ENCODE measurements around the gene VEGFD.

VEGFD gene, protein sequence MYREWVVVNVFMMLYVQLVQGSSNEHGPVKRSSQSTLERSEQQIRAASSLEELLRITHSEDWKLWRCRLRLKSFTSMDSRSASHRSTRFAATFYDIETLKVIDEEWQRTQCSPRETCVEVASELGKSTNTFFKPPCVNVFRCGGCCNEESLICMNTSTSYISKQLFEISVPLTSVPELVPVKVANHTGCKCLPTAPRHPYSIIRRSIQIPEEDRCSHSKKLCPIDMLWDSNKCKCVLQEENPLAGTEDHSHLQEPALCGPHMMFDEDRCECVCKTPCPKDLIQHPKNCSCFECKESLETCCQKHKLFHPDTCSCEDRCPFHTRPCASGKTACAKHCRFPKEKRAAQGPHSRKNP

DNA sequence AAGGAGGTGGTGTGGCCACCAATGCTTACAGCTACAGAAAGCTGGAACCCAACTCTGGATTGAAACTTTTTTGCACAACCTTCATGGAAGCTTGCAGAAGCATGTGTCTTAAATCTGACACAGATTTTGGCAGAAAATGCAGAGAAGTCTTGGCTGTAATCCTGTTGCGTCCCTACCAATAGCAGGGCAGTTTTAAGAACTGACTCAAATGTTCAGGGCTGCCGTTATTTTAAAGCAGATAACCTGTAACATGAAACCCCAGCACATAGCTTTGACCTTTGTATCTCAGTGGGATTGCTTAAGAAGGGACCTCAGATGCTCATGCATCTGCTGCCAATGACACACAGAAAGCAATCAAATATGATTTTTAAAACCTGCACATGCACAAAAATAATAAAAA lies at the start of gene VEGFD:
TSS of gene VEGFD (minus strand) at position 110 of the 400 bp plus-strand sequence. CDS start 467 bp downstream, outside the sequence.
- in situ Hi-C loops (cut with MboI; ENCODE audit: low sequenced_read_pairs), result no loop called here

DNA sequence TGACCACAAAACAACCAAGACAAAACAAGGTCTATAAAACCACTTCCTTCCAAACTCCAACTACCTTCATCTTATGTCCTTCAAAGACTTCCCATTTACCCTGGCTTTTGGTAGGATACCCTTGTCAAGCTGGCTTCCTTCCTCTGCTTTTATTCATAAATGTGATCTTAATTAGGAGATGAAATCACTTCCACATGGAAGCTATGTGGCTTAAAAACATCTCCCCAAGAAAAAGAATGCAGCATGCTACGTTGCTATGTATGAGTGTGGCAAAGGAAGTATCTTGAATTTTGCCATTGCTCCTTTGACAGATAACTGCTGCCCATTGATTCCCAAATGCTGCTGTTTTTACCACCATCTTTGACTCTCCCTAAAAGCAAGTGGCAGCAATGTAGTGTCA lies 46.4 kb upstream of the VEGFD start:
- in situ Hi-C loops (cut with MboI; ENCODE audit: low sequenced_read_pairs), result no loop called here

DNA sequence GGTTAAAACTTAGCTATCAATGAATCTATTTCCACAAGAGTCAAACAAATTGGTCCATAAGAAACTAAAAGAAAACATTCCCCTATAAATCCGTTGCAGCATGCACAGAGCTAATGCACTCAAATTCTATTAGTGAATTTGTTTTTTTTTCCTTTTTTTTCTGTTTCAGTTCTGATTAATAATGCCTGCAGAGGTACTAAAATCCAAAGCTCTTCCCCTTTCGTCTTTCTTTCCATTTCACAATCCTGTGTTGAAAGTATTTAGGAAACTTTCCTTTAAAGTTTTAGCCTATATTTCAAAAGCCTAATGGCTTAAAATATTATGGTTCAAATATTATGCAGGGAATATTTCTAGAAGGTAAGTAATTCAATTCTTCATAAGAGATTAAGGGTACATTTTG lies 45.9 kb upstream of the VEGFD start:
- in situ Hi-C loops (cut with MboI; ENCODE audit: low sequenced_read_pairs), result no loop called here

DNA sequence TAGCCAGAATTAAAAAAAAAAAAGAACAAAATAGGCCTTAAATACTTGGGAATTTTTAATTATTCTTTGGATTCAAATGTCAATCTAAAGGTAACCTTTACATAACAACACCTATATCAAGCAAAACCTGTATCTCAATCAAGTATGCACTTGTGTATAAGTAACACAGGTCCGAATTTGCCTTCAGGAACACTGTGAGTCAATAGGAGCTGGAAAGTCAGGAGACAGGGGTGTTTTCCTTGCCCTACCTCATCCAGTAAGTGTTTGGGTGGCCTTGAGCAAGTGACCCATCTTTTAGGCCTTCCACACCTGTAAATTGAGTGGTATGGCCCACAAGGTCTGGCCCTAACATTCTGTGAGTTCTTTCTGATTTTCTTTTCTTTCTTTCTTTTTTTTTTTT lies 40.8 kb upstream of the VEGFD start:
- in situ Hi-C loops (cut with MboI; ENCODE audit: low sequenced_read_pairs), result no loop called here

DNA sequence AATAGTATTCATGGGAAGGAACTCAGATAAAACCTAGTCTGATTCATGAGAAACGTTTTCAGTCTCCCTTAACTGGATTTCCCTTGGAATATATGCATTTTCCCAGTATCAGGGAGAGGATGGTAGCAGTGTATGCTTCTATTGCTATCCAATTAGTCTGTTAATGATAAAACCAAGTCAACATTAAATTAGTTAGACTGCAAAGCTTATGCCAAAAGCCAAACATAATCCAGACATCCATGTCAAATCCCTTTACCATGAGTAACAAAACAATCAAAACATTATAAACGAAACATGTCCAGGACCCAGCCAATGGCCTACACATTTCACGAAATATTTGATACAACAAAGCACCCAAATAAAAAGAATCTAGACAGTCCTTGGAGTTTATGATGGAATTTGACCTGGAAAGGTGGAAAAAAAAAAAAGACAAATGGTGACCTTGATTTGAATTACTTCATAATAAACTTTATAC lies 34.5 kb upstream of the VEGFD start:
- in situ Hi-C loops (cut with MboI; ENCODE audit: low sequenced_read_pairs), result no loop called here

DNA sequence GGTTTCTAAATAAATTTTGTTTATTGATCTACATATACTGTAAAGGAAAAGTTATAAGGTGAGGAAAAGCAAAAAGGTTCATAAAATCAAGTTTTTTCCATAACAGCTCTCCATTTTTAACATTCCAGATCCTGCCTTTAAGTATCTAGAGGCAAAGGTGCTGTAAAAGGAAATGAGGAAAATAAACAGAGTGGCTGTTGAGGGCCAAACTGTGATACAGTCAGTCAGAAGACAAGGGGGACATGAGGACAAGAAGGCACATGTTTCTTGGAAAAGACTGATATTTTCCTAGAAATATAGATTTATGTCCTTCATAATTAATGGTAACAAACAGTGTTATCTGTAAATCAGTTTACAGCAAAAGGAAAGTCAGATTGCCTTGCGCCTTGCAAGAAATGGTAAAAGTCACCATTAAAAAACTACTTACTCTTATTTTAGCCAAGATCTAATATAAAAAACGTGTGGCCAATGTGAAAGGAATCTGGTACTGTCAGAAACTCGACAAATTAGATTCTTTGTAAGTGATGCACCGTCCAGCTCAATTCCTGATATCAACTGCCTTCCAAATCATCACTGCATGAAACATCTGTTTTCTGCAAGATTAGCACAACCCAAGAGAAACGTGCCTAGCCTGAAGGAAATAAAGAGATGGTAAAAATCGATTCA lies 34.0 kb upstream of the VEGFD start:
- in situ Hi-C loops (cut with MboI; ENCODE audit: low sequenced_read_pairs), result no loop called here

DNA sequence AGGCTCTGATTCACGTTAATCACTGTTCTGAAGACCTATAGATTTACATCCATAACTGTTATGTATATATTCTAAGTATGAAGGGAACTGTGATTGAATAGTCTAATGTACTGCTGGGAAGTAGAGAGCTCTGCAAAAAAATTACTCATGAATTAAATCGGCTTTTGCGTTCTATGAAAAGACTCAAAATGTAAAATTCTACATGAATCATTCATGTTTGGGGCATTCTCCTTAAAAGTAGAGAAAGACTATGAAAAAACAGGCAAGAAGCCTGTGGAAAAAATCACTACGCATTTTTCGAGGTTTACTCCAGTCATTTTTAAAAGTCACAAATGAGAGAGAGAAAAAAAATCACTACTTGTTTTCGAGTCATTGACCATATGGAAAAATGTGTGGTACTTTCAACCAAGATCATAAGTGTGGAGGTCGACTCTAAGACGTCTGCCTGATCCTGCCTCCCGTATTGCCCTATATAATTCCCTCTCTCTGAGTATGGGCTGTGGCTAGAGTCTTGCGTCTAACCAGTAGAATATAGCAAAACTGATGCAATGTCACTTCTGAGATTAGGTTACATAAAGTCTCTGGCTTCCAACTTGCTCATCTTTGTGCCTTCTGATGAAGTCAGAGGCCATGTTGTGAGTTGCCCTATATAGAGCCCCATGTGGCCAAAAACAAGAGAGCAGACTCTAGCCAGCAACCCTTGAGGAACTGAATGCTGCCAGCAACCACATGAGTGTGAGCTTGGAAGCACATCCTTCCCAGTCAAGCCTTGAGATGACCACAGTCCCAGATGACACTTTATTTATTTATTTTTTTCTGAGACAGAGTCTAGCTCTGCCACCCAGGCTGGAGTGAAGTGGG lies 32.1 kb upstream of the VEGFD start:
- in situ Hi-C loops (cut with MboI; ENCODE audit: low sequenced_read_pairs), result no loop called here

DNA sequence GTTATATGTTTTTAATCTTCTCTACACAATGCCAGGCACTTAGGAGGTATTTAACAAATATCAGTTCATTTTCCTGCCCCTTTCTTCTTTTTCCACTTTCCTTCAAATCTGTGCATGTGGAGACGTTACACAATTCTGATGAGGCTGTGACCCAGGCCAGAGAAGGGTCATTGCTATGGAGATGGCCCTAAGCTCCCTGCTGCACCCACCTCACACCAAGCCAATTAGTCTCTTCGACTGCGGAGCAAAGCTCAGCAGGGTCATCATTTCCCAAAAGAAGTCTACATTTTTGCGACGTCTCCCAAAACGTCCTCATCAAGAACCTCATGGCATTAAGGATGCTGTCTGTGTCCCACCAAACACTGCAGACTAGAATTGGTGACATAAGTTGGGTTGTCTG lies 28.9 kb upstream of the VEGFD start:
- in situ Hi-C loops (cut with MboI; ENCODE audit: low sequenced_read_pairs), result no loop called here

DNA sequence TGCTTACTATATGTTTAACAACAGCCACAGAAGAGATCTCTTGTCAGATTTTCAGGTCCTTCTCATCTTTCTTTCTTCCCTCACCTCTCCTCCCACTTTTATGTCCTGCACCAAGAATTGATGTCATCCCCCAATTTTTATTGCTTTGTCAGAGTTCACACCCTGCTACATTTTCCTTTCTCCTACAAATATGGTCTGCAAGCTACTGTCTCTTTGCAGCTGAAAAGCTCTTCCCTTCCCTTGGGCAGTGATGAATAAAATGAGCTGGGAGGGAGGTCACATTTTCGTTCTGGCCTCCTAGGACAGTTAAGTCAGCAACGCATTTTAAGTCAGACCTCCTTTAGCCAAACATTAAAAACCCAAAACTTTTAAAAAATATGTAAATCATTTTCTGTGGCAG lies 26.7 kb upstream of the VEGFD start:
- in situ Hi-C loops (cut with MboI; ENCODE audit: low sequenced_read_pairs), result no loop called here

DNA sequence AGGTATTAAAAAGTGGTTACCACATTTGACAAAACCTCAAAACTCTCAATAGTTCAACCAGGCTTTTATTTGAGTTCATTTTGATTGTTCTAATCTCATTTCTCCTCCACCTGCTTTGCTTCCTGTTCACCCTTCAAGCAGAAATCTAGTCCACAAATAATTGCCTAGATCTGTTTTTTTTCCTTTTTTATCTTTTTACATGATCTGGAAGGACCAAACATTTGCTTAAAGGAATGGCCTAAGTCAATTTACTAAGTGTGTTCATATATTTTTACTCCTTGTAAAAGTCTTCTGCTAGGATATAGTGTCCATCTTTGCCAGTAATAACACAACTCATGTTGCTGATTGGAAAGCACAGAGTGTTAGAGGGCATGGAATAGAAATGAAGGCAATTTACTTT lies 26.2 kb upstream of the VEGFD start:
- in situ Hi-C loops (cut with MboI; ENCODE audit: low sequenced_read_pairs), result no loop called here

DNA sequence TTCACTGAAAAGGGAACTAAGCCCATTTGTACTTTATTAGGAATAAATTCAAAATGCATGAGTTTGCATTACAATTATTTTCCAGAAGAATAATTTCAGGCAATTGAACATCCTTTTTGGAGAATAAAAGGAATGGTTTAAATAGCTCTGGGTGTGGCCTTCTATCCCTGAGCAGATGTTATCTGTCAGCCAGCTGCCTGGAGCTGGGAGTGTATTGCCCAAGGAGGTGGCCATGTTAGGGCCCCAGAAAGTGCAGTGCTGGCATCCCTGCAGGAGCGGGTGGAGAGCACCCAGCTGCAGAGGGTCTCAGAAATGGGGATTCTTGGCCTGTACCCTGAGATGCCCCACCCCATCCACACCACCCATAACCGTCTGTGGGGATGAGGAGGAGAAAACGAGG lies 21.6 kb upstream of the VEGFD start:
- in situ Hi-C loops (cut with MboI; ENCODE audit: low sequenced_read_pairs), result no loop called here

DNA sequence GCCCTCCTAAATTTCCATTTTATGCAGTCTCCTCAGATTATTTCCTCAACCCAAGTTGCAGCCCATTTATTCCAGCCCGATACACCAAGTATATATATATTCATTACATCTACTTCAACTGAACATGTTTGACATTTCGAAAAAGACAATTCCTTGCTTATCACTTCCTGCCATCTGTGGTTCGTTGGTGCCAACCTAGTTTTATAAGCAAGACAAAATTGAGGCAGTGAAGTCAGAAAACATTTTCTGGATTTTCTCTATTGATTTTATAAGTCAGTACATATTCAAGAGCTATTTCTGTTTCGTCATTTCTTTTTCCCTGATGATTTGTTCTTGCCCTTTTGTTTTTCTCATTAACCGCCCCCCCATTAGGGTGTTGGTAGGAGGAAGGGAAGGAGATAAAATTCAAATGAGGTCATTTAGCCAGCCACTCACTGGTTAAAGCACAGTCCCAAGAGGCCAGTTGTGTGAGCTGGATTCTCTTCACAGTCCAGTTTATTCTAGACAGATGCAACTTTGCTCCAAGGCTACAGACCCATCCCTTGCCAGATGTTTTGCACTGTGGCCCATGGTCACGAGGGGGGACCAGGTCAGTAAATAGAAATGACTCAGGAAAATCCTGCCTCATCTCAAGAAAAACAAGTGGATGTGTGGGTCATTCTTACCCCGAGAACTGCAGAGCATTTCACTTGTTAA lies 20.3 kb upstream of the VEGFD start:
- in situ Hi-C loops (cut with MboI; ENCODE audit: low sequenced_read_pairs), result no loop called here

DNA sequence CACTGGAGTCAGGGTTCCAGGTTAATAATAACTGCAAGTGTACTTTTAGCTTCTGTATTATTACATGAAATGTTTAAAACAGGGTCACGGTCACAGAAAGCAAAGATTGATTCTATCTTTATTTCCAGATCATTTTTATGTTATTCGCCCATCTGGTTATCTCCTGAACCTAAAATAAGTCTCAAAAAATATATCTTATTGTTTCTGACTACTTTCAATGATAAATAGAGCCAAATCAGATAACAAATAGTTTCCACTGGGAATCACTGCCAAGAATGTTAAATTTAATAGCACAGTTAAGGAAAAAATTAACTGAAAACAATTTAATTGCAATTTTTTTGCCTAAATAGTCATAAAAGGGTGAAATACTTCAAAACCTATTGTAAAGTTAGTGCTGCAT lies 17.2 kb upstream of the VEGFD start:
- in situ Hi-C loops (cut with MboI; ENCODE audit: low sequenced_read_pairs), result no loop called here

DNA sequence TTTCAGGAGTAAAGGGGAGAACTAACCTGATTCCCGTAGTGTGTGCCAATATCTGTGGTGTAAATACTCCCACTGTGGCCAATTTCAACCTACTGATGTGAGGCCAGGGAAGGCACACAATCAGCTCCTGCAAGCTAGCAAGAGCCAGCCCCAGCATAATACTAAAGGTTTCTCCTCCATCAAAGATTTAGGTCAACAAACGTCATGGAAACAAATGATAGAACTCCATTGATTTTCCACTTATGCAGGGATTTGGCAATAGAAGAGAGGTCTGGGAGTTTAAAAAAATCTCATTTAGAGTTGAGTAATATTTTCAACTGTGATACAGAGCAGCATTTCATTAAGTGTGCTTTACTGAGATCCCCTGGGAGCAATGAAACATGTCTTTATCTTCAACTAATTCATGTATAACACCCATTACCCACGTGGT lies 15.8 kb upstream of the VEGFD start:
- in situ Hi-C loops (cut with MboI; ENCODE audit: low sequenced_read_pairs), result no loop called here

DNA sequence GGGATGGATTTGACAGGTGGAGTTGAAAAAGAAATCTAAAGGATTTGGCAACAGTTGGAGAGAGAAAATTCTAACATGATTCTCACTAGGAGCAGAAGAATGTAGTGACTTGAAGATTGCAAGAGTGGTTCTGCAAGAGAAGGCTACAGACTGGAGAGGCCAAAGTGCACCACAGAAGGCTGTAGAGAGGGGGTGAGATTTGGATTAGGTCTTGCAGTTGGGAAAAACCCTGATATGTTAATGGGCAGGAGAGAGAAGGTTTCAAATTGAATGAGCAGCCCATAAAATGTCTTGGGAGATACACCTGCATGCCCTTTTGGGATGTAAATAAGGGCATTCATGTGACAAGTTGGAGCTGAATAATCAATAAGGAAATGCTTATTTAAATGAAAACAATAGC lies 14.7 kb upstream of the VEGFD start:
- in situ Hi-C loops (cut with MboI; ENCODE audit: low sequenced_read_pairs), result no loop called here

DNA sequence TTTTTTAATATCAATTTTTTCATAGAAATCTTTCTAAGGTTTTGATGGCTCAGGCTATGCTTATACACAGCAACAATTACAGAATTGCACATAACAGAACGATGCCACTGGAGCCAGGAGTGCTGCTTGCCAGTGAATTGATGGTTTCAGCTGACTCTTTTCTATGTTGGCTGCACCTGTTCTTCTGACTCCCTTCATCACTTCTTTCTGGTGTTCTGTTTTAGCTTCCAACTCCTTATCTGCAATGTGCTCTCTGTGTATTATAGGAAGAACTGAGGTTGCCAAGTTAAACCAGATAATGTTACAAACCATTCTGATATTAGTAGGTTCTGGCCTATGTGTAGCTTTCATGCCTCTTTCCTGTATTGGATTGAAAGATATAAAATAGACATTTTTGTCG lies 11.6 kb upstream of the VEGFD start:
- in situ Hi-C loops (cut with MboI; ENCODE audit: low sequenced_read_pairs), result no loop called here

DNA sequence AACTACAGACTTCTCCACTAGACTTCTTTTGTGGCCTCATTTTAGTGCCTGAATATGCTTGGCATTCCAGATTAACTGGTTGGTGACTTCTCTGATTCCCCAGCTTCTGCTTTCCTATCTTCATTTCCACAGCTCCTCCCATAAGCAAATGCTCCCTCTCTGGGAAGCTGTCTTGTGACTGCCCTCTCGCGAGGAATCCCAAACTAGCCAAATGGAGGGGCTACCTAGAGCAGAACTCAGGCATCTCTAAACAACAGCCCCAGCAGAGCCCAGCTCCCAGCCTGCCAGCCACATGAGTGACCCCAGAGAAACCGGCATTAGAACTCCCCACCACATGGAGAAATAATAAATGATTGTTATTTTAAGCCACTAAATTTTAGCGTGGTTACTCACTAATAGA lies 7.6 kb upstream of the VEGFD start:
- in situ Hi-C loops (cut with MboI; ENCODE audit: low sequenced_read_pairs), result no loop called here

DNA sequence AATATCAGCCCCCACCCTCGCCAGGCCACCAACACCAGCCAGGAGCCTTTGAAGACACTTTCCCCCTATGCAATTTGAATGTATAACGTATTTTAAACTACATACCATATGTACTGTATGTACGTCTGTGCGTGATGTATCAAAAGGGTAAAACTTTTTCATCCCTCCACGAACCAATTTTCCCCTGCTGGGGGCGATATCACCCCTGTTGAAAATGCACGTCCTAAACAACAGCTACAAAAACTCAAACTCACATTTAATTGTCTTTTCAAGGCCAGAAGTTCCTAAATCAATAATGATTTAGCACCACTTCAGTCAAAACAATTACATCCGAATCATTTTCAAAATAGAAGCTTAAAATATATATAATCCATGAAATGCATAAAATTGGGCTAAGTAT lies 1.4 kb downstream of the VEGFD start:
- in situ Hi-C loops (cut with MboI; ENCODE audit: low sequenced_read_pairs), result no loop called here

DNA sequence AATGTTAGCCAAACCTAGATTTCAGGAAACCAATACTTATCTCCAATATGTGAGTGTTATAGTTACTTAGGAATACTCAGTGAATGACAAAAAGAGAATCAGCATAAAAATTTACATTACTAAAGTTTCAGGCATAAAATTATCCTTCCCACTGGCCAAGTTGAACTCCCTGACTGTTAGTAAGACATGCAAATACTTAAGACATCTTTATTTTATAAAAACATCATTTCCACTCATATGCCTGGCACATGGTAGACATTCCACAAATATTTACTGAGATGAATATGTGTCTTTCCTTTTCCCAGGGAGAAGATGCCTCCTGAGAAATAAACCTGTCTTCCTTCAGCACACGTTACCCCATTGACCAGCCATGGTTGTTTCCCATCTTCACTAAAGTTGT lies 7.3 kb downstream of the VEGFD start:
- in situ Hi-C loops (cut with MboI; ENCODE audit: low sequenced_read_pairs), result no loop called here

DNA sequence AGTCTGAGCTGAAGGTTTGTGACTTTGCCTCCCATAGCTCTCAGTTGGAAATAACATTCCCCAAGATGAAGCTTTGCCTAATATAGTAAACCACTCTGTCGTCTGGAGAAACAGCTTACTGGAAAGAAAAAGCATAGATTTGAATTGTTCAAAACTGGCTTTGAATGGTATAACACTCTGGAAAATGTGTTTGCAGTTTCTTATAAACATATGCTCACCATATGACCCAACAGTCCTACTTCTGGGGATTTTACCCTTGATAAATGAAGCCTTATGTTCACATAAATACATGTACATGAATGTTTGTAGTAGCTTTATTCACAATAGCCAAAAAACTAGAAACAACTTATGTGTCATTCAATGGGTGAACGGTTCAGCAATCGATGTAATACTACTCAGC lies 10.2 kb downstream of the VEGFD start:
- in situ Hi-C loops (cut with MboI; ENCODE audit: low sequenced_read_pairs), result loop anchor here (25.0 kb wide), 1 partner anchor 88 kb away; no protein-coding TSS in a partner anchor

All from HL-60/S4 (cell line).